ENCODE measurements around the gene MUC4.
"Not testable (repeated sequence)": the region's sequence is repeated elsewhere in the genome, so short reads cannot be mapped to it uniquely, and the experiment has no call there.

Gene MUC4

GRCh38 chr3:195738274-195739044 is 73.3 kb downstream of the MUC4 start:
- DNase-seq (ENCODE audit: low read depth) = no peak

DNA sequence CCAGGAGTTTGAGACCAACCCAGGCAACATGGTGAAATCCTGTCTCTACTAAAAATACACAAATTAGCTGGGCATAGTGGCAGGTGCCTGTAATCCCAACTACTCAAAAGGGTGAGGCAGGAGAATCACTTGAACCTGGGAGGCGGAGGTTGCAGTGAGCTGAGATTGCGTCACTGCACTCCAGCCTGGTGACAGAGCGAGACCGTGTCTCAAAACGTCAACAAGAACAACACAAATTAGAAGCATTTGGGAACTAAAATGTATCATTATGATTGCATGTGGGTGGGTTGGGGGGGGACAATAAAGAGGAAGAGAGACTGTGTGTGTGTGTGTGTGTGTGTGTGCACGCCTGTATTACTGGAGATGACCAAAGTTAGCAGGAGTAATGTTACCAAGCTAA is 73.9 kb downstream of the MUC4 start:
- not testable (repeated sequence) for DNase-seq (ENCODE audit: low read depth)

- DNase-seq (ENCODE audit: low read depth) = no peak
These were observed 74.8 kb downstream of the MUC4 start for GRCh38 chr3:195736866-195737490.

DNA sequence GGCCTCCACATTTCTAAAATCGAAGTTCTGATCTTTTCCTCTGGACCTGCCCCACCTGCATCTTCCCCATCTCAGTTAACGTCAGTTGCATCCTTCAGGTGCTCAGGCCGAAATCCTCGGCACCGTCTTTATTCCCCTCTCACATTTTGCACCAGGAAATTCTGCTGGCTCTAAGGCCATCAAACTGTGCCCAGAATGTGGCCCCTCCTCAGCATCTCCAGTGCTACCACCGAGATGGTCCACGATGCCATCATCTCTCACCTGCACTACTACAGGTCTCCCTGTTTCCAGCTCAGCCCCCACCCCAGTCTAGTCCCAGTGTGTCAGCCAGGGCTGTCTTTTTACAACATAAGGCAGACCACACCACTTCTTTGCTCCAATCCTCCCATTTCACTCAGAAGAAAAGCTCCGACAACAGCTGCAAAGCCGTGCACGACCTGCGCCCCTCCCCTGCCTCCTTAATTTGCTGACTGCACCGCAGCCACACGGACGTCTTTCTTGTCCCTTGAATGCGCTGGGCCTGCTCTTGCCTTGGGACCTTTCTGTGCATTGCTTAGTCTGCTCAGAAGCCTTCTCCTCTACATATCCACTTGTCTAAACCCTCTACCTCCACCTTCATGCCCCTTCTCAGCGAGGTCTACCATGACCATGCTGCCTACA is 76.6 kb downstream of the MUC4 start:
- no peak for DNase-seq (ENCODE audit: low read depth)

- no peak for DNase-seq (ENCODE audit: low read depth)
These were observed 78.8 kb downstream of the MUC4 start for GRCh38 chr3:195732940-195733339.

DNA sequence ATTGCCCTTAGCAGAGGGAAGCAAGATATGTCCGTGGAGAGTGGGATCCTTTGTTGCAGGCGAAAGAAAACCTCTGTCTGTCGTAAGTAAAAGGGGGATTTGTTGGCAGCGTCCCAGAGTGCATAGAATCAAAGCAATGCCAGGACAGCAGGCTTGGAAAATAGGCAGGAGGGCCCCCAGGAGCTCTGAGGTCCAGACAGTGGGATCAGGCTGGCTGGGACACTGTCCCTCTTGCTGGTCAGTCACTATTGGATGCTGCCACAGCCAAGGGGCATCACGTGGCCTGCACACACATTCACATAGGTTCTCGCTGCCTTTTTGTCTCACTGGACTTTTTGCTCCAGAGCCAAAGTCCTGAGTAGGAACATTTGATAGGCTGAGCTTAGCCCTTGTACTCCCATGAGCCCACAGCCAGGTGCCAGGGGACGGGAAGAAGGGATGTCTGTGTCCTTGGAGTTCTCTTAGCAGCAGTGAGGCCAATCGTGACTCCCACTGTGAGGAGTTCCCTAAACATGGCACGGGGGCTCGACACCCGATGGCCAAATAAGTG is 80.3 kb downstream of the MUC4 start:
- no peak for DNase-seq (ENCODE audit: low read depth)

DNA sequence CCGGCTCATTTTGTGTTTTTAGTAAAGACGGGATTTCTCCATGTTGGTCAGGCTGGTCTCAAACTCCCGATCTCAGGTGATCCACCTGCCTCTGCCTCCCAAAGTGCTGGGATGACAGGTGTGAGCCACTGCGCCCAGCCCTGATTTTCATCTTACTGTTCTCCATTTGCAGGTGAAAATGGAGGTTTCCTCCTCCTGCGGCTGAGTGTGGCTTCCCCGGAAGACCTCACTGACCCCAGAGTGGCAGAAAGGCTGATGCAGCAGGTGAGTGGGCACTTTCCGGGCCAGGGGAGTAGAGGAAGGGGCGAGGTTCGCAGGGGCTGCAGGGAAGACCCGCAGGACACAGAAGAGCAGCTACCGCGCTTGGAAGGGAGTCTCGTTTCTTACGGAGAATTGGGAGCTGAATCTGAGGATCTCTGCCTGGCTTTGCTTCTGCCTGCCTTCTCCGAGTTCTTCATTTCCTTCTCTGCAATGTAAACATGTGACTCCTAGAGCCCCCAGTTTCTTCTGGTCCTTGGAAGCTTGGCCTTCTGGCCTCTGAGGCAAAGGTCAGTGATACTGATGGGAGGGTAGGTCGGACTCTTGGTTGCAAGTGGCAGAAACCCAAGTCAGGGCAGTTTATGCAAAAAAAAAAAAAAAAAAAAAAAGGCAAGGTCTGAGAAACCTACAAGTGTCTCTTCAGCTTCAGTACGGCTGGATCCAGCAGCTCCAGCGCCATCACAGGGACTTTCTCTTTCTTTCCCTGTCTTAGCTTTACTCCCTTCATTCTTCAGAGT is 82.1 kb downstream of the MUC4 start:
- no peak for DNase-seq (ENCODE audit: low read depth)

- DNase-seq (ENCODE audit: low read depth) = not testable (repeated sequence)
These were observed 82.9 kb downstream of the MUC4 start for GRCh38 chr3:195728789-195729188.

GRCh38 chr3:195727606-195728195 is 84.0 kb downstream of the MUC4 start:
- no peak for DNase-seq (ENCODE audit: low read depth)

GRCh38 chr3:195725916-195726740 is 85.6 kb downstream of the MUC4 start:
- DNase-seq (ENCODE audit: low read depth) = not testable (repeated sequence)

- not testable (repeated sequence) for DNase-seq (ENCODE audit: low read depth)
These were observed 87.4 kb downstream of the MUC4 start for GRCh38 chr3:195724363-195724762.

DNA sequence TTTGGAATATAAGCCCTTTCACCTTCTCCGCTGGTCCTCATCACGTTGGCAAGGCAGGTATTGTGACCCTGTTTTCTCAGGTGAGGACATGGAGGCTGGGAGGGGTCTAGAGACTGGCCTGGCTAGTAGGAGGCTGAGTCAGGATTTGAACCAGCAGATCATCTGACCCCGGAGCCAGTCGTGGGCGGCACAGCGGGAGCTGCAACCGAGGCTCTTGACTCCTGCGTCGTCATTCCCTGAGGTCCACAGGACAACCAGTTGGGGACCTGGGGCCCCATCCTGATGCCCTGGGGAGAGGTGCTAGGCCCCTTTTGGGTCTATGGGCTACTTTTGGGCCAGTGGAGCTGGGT is 88.8 kb downstream of the MUC4 start:
- not testable (repeated sequence) for DNase-seq (ENCODE audit: low read depth)

DNA sequence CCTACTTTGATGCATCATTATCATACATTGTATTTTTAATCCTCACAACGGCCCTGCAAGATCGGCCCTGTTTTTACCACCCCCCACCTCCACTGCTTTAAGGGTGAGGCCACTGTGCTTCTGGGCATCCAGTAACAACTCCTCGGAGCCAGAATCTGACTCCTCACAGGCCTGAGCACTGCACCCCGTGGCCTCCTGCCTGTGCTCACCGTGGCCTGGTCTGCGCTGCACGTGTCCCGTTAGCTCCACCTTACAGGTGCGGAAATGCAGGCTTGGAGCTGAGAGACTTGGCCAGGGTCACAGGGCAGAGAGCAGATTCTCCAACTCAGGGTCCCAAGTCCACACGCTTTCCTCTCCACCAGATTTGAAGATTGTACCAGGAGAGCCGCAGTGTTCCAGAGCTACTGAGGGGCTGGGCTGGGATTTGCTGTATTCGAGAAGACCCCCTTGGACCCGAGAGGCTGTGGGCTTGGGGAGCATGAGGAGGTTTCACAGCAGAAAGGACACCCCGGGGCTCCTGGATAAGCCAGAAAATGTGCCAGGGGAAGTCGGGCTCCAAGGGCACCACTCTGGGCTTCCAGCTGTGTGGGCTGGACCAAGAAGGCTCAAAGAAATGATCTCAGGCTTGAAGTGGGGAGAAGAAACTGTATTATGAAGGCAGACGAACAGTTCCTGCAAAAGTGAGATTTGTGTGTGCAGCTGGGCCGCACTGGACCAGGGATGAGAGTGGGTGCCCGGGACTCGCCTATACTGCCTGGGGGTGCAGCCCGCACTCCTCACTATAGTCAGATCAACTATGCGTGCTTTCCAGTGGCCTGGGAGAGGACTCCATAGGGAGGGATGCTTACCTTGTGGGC is 89.4 kb downstream of the MUC4 start:
- DNase-seq (ENCODE audit: low read depth) = not testable (repeated sequence)

DNA sequence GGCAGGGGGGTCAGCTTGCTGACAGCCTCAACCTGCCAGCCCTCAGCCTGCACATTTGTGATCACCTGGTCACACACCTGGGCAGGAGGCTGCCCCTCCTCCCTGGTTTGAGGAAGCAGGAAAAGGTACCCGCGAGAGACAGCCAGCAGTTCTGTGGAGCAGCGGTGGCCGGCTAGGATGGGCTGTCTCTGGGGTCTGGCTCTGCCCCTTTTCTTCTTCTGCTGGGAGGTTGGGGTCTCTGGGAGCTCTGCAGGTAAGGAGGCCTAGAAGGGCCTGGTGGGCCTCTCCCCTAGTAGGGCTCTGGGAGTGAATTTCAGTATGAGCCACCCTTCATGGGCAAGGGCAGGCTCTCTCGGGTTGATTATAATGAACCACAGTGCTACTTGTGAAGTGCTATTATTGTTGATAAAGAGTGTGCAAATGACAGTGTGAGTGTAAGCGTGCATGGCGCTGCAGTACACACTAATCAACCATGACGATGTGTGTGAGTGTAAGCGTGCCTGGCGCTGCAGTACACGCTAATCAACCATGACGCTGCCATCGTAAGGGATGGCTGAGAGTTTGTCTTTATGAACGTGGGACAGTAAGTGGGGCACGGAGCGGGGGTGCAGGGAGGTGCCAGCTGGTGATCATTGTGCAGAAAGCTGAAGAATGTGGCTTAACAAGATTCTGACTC is 90.8 kb downstream of the MUC4 start, which contains the start of gene MUC20:
MUC20 (plus strand) TSS at position 148 of the 676 bp plus-strand sequence; CDS start at position 178, 30 bp downstream.
- not testable (repeated sequence) for DNase-seq (ENCODE audit: low read depth)

DNA sequence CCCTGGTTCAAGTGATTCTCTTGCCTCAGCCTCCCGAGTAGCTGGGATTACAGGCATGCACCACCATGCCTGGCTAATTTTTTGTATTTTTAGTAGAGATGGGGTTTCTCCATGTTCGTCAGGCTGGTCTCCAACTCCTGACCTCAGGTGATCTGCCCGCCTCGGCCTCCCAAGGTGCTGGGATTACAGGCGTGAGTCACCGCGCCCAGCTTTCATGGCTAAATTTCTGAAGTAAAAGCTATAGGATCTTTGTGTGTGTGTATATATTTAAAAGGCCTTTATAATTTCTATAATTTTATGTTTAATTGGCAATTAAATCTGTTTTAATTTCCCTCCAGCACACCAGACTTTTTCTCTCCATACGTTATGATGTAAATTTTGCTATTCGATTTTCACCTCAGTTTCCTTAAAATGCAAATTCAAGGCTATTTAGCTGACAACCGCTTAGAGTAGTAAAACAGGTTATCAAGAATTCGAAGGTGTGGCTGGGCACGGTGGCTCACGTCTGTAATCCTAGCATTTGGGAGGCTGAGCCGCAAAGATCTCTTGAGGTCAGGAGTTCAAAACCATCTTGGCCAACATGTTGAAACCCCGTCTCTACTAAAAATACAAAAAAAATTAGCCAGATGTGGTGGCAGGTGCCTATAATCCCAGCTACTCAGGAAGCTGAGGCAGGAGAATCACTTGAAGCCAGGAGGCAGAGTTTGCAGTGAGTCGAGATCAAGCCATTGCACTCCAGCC is 92.0 kb downstream of the MUC4 start:
- DNase-seq (ENCODE audit: low read depth) = not testable (repeated sequence)

DNA sequence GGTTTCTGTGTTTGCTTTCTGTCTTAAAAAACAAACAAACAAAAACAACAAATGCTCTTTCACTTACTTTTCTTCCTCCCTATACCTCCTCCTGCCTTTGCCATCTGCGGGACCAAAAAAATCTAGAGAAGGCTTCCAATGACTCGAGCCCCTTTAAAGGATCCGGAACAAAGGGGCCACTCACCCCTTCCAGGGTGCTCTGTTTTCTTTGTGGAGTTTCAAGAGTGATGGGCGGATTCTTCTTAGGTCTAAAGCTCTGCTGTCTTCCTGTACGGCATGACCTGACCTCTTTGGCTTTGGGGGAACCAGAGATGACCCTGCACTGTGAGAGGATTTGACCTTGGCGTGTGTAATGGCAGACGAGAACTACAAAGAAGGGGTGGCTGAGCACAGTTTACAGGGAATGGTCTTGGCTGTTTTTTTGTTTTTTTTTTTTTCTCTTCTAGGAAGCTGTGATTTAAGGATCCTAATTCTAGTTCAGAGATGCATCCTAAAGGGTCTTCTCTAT is 93.2 kb downstream of the MUC4 start:
- no peak for DNase-seq (ENCODE audit: low read depth)

- DNase-seq (ENCODE audit: low read depth) = no peak
These were observed 93.8 kb downstream of the MUC4 start for GRCh38 chr3:195717852-195718476.

- no peak for DNase-seq (ENCODE audit: low read depth)
These were observed 94.3 kb downstream of the MUC4 start for GRCh38 chr3:195717416-195717815.
